OCI-LY7 (cell line): ENCODE data around the gene SLC17A2. TPM values are rescaled to one million over a fixed set of nuclear protein-coding genes. Genes with fewer than 3 reads are reported as not detected.

Experiments used
- BruUV-seq: library from RNA; stranded (reverse); fragments of 400-500 nt; replicated peaks from 2 replicates; lab custom pipeline; 2021; lab: Mats Ljungman, UMichigan
- CTCF ChIA-PET: fragments of 300-600 bp; sonication (Branson Sonifier 250); formaldehyde crosslinking; loops from one replicate; lab custom pipeline; 2022; ENCODE audit warnings: antibody characterized with exemption; ENCODE audit not compliant: unreplicated experiment; lab: Charles Lee
- POLR2A ChIA-PET: fragments of 300-600 bp; sonication (Branson Sonifier 250); formaldehyde crosslinking; loops from one replicate; lab custom pipeline; 2022; ENCODE audit warnings: antibody characterized with exemption; lab: Charles Lee
- DNase-seq: peaks from one replicate; pipeline ENCODE4 v3.0.0-alpha.2; 2015; ENCODE audit warnings: low spot score
- H2AFZ ChIP-seq: fragments of 200-600 bp; sonication (generic), shearing (Covaris generic); 2 replicates; pipeline ENCODE4 v1.6.1; 2014; ENCODE audit warnings: mild to moderate bottlenecking, antibody characterized with exemption, low read length, moderate library complexity
- H3K27ac ChIP-seq: fragments of 200-600 bp; sonication (generic); 2 replicates; pipeline ENCODE4 v1.5.1; 2014; ENCODE audit warnings: mixed run types, low read depth, mild to moderate bottlenecking, moderate library complexity, low read length, inconsistent platforms; ENCODE audit not compliant: poor library complexity, severe bottlenecking
- H3K36me3 ChIP-seq: fragments of 200-600 bp; sonication (generic); 2 replicates; pipeline ENCODE4 v1.6.1; 2014; ENCODE audit warnings: mild to moderate bottlenecking, antibody characterized with exemption, low read length, moderate library complexity, mixed read lengths; ENCODE audit not compliant: insufficient read depth
- H3K4me1 ChIP-seq: fragments of 200-600 bp; sonication (generic); 2 replicates; pipeline ENCODE4 v1.5.1; 2014; ENCODE audit warnings: mild to moderate bottlenecking, low read length; ENCODE audit not compliant: insufficient read depth, poor library complexity, severe bottlenecking
- H3K4me2 ChIP-seq: fragments of 200-600 bp; sonication (generic); 2 replicates; pipeline ENCODE4 v1.6.1; 2014; ENCODE audit warnings: mild to moderate bottlenecking, low read length
- H3K4me3 ChIP-seq: fragments of 200-600 bp; sonication (generic); 2 replicates; pipeline ENCODE4 v1.5.1; 2014; ENCODE audit warnings: mild to moderate bottlenecking, low read depth, low read length; ENCODE audit not compliant: poor library complexity, severe bottlenecking
- H3K79me2 ChIP-seq: fragments of 200-600 bp; sonication (generic); 2 replicates; pipeline ENCODE4 v1.6.1; 2016; ENCODE audit warnings: low read depth, mild to moderate bottlenecking, low read length, moderate library complexity, mixed read lengths; ENCODE audit not compliant: insufficient read depth
- H3K9me2 ChIP-seq: fragments of 200-600 bp; sonication (generic); 2 replicates; pipeline ENCODE4 v1.6.1; 2016; ENCODE audit warnings: mild to moderate bottlenecking, low read length, mixed read lengths; ENCODE audit not compliant: insufficient read depth
- H3K9me3 ChIP-seq: fragments of 200-600 bp; sonication (generic); 2 replicates; pipeline ENCODE4 v1.6.1; 2014; ENCODE audit warnings: mild to moderate bottlenecking, mixed run types, low read length, mixed read lengths
- H4K20me1 ChIP-seq: fragments of 200-600 bp; sonication (generic); 2 replicates; pipeline ENCODE4 v1.6.1; 2014; ENCODE audit warnings: mild to moderate bottlenecking, antibody characterized with exemption, low read length, moderate library complexity, mixed read lengths; ENCODE audit not compliant: insufficient read depth
- CTCF ChIP-seq: fragments of 200-600 bp; sonication (generic); conservative IDR thresholded peaks from 2 replicates; pipeline ENCODE4 v1.5.1; 2014; ENCODE audit warnings: mild to moderate bottlenecking, antibody characterized with exemption, low read length, moderate library complexity, mixed read lengths
- EZH2phosphoT487 ChIP-seq: fragments of 200-600 bp; sonication (generic); IDR thresholded peaks from 2 replicates; pipeline ENCODE4 v1.6.1; 2018; ENCODE audit warnings: low read depth, borderline replicate concordance, mild to moderate bottlenecking, mixed run types, antibody characterized with exemption, low read length, moderate library complexity, mixed read lengths
- intact Hi-C: fragments of 100-400 bp; cut with micrococcal nuclease; formaldehyde crosslinking; loops from one replicate; pipeline ENCODE4 v1.10.0; 2022; ENCODE audit not compliant: unreplicated experiment
- total RNA-seq, 2 experiments: library from RNA; depleted of rRNA in 1 of 2; stranded (reverse); fragments of >200 nt in 1 of 2; shearing (Covaris generic) in 1 of 2; gene quantifications; 2 replicates each; pipeline ENCODE4 v1.2.3, GENCODE V29; 2014 to 2022

Gene SLC17A2
- total RNA-seq, 2 experiments from 2014 or later: not detected

- intact Hi-C loops: no loop called here
- no peaks in the 10 kb centered on the region for H3K9me3 ChIP-seq
- no TSS peak for BruUV-seq
- H4K20me1 ChIP-seq: no peaks in the 10 kb centered on the region
- peaks cover under 1% of the 10 kb centered on the region; the same call in 1 of the 2 replicates for H3K79me2 ChIP-seq
- no peak overlapping the region for H3K4me3 ChIP-seq
- H2AFZ ChIP-seq: no peak overlapping the region
- POLR2A ChIA-PET: interaction anchor here (0.7 kb wide), 1 partner anchor 984 kb away, joined by 3 read pairs; no protein-coding TSS in a partner anchor
- no peaks in the 10 kb centered on the region for H3K9me2 ChIP-seq
- TF ChIP-seq EZH2phosphoT487: no peak
- TF ChIP-seq CTCF: no peak
- no peak overlapping the region for H3K4me2 ChIP-seq
- no peaks in the 10 kb centered on the region for H3K4me1 ChIP-seq
- H3K36me3 ChIP-seq: peaks cover 95% of the 10 kb centered on the region
- no peak overlapping the region for H3K27ac ChIP-seq
- DNase-seq: no peak
- CTCF ChIA-PET: no interaction called here
Observed at GRCh38 chr6:25973923-25974555, 43.5 kb upstream of the SLC17A2 start.

- DNase-seq: no peak
- TF ChIP-seq EZH2phosphoT487 (no peak), CTCF (no peak)
- no peak overlapping the region for H3K4me3 ChIP-seq
- H3K4me2 ChIP-seq: no peak overlapping the region
- H4K20me1 ChIP-seq: no peaks in the 10 kb centered on the region
- TSS peak; percentile 1 for BruUV-seq
- intact Hi-C loops: no loop called here
- H3K79me2 ChIP-seq: peaks cover 6% of the 10 kb centered on the region
- ChIA-PET POLR2A (interaction anchor here (0.7 kb wide), 1 partner anchor 34 kb away, joined by 7 read pairs; no protein-coding TSS in a partner anchor), CTCF (no interaction called here)
- peaks cover 98% of the 10 kb centered on the region for H3K36me3 ChIP-seq
- no peak overlapping the region for H2AFZ ChIP-seq
- H3K9me3 ChIP-seq: no peaks in the 10 kb centered on the region
- no peak overlapping the region for H3K27ac ChIP-seq
- H3K4me1 ChIP-seq: peaks cover 8% of the 10 kb centered on the region
- H3K9me2 ChIP-seq: no peaks in the 10 kb centered on the region
Observed at GRCh38 chr6:25972902-25973301, 42.4 kb upstream of the SLC17A2 start.

GRCh38 chr6:25972128-25972527 is 41.6 kb upstream of the SLC17A2 start:
- no peaks in the 10 kb centered on the region for H3K9me2 ChIP-seq
- no peaks in the 10 kb centered on the region for H3K9me3 ChIP-seq
- no TSS peak for BruUV-seq
- no peak overlapping the region for H3K4me3 ChIP-seq
- POLR2A ChIA-PET: no interaction called here
- H2AFZ ChIP-seq: no peak overlapping the region
- peaks cover 16% of the 10 kb centered on the region for H3K4me1 ChIP-seq
- H3K4me2 ChIP-seq: no peak overlapping the region
- no peaks in the 10 kb centered on the region for H4K20me1 ChIP-seq
- TF ChIP-seq EZH2phosphoT487 (no peak), CTCF (no peak)
- no peak overlapping the region for H3K27ac ChIP-seq
- CTCF ChIA-PET: no interaction called here
- DNase-seq: no peak
- H3K36me3 ChIP-seq: peaks cover 98% of the 10 kb centered on the region
- peaks cover 14% of the 10 kb centered on the region for H3K79me2 ChIP-seq
- intact Hi-C loops: no loop called here
